22Rv1 (cell line): ENCODE data around the gene NMU.
"Not testable (repeated sequence)": the region's sequence is repeated elsewhere in the genome, so short reads cannot be mapped to it uniquely, and the experiment has no call there.

ENCODE experiments used
- ZFX ChIP-seq: fragments of 450-650 bp; IDR thresholded peaks from 2 replicates; pipeline ENCODE4 v1.6.1; 2017; ENCODE audit warnings: antibody characterized with exemption, borderline replicate concordance
- TF ChIP-seq, protein P1 (sequence below): fragments of 450-650 bp; IDR thresholded peaks from 2 replicates; pipeline ENCODE4 v1.5.1; 2017; ENCODE audit warnings: mild to moderate bottlenecking

DNA sequence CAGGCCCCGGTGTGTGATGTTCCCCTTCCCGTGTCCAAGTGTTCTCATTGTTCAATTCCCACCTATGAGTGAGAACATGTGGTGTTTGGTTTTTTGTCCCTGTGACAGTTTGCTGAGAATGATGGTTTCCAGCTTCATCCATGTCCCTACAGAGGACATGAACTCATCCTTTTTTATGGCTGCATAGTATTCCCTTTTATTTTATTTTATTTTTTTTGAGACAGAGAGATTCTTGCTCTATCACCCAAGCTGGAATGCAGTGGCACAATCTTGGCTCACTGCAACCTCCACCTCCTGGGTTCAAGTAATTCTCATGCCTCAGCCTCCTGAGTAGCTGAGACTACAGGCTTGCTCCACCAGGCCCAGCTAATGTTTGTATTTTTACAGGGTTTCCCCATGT lies 53.3 kb downstream of the NMU start:
- TF ChIP-seq, protein P1, sequence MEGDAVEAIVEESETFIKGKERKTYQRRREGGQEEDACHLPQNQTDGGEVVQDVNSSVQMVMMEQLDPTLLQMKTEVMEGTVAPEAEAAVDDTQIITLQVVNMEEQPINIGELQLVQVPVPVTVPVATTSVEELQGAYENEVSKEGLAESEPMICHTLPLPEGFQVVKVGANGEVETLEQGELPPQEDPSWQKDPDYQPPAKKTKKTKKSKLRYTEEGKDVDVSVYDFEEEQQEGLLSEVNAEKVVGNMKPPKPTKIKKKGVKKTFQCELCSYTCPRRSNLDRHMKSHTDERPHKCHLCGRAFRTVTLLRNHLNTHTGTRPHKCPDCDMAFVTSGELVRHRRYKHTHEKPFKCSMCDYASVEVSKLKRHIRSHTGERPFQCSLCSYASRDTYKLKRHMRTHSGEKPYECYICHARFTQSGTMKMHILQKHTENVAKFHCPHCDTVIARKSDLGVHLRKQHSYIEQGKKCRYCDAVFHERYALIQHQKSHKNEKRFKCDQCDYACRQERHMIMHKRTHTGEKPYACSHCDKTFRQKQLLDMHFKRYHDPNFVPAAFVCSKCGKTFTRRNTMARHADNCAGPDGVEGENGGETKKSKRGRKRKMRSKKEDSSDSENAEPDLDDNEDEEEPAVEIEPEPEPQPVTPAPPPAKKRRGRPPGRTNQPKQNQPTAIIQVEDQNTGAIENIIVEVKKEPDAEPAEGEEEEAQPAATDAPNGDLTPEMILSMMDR: not testable (repeated sequence)
- TF ChIP-seq ZFX: not testable (repeated sequence)
